IMR-90 (cell line): ENCODE data around the gene ARHGAP32. TPM values are rescaled to one million over a fixed set of nuclear protein-coding genes. Genes with fewer than 3 reads are reported as not detected.
"Not testable (repeated sequence)": the region's sequence is repeated elsewhere in the genome, so short reads cannot be mapped to it uniquely, and the experiment has no call there.

Source experiments
- ATAC-seq: fragments of 200-7000 bp; cut with Tn5 transposase; 2 replicates; pipeline ENCODE4 v1.9.1; 2020; ENCODE audit warnings: low read depth, mild to moderate bottlenecking, moderate library complexity
- BruUV-seq: library from RNA; stranded (reverse); fragments of 400-500 nt; replicated peaks from 2 replicates; lab custom pipeline; 2021; lab: Mats Ljungman, UMichigan
- CTCF ChIA-PET: fragments of 300-600 bp; formaldehyde crosslinking; extraction: SDS; loops from one replicate; lab custom pipeline; 2021; ENCODE audit warnings: antibody characterized with exemption; lab: Yijun Ruan, JAX
- POLR2A ChIA-PET: fragments of 300-600 bp; sonication (Branson Sonifier 250); formaldehyde crosslinking; loops from one replicate; lab custom pipeline; 2022; ENCODE audit warnings: antibody characterized with exemption; ENCODE audit not compliant: unreplicated experiment; lab: Charles Lee
- DNase-seq: peaks from one replicate; pipeline ENCODE4 v3.0.0; 2013
- H2AFZ ChIP-seq: replicated peaks from 2 replicates; pipeline ENCODE3; 2013; ENCODE audit warnings: low read length, mild to moderate bottlenecking; ENCODE audit not compliant: poor library complexity
- H2AK5ac ChIP-seq: 2 replicates; pipeline ENCODE4 v1.6.1; 2013; ENCODE audit warnings: low read depth, low read length, inconsistent platforms
- H2AK9ac ChIP-seq: replicated peaks from 2 replicates; pipeline ENCODE3; 2013; ENCODE audit warnings: mild to moderate bottlenecking, low read depth, low read length, moderate library complexity; ENCODE audit not compliant: poor library complexity
- H2BK120ac ChIP-seq: 2 replicates; pipeline ENCODE4 v1.6.1; 2013; ENCODE audit warnings: low read depth, low read length, inconsistent platforms
- H2BK15ac ChIP-seq: 3 replicates; pipeline ENCODE4 v1.6.1; 2013; ENCODE audit warnings: low read depth, low read length, inconsistent platforms
- H2BK20ac ChIP-seq: 2 replicates; pipeline ENCODE4 v1.6.1; 2013; ENCODE audit warnings: low read depth, mild to moderate bottlenecking, inconsistent platforms, low read length, moderate library complexity
- H2BK5ac ChIP-seq: 2 replicates; pipeline ENCODE4 v1.6.1; 2013; ENCODE audit warnings: mild to moderate bottlenecking, low read depth, low read length, inconsistent platforms; ENCODE audit not compliant: poor library complexity, severe bottlenecking
- H3K14ac ChIP-seq: replicated peaks from 2 replicates; pipeline ENCODE4 v1.6.1; 2013; ENCODE audit warnings: low read depth, low read length, inconsistent platforms
- H3K18ac ChIP-seq: 2 replicates; pipeline ENCODE4 v1.6.1; 2013; ENCODE audit warnings: low read depth, low read length, control low read depth
- H3K23ac ChIP-seq: 2 replicates; pipeline ENCODE4 v1.6.1; 2013; ENCODE audit warnings: low read depth, low read length, inconsistent platforms
- H3K27ac ChIP-seq: 2 replicates; pipeline ENCODE4 v1.5.1; 2013; ENCODE audit warnings: mild to moderate bottlenecking, control low read depth, low read length; ENCODE audit not compliant: insufficient read depth
- H3K27me3 ChIP-seq: 2 replicates; pipeline ENCODE4 v1.6.1; 2013; ENCODE audit warnings: low read length; ENCODE audit not compliant: control insufficient read depth, insufficient read depth
- H3K36me3 ChIP-seq: 2 replicates; pipeline ENCODE4 v1.6.1; 2013; ENCODE audit warnings: low read length, mixed read lengths; ENCODE audit not compliant: control insufficient read depth, insufficient read depth
- H3K4ac ChIP-seq: 2 replicates; pipeline ENCODE4 v1.6.1; 2013; ENCODE audit warnings: low read depth, low read length, inconsistent platforms
- H3K4me1 ChIP-seq: 2 replicates; pipeline ENCODE4 v1.6.1; 2013; ENCODE audit warnings: low read length, mixed read lengths; ENCODE audit not compliant: control insufficient read depth, insufficient read depth
- H3K4me2 ChIP-seq: 2 replicates; pipeline ENCODE4 v1.6.1; 2013; ENCODE audit warnings: low read depth, mild to moderate bottlenecking, control low read depth, low read length, moderate library complexity
- H3K4me3 ChIP-seq: 2 replicates; pipeline ENCODE4 v1.5.1; 2013; ENCODE audit warnings: low read depth, mild to moderate bottlenecking, control low read depth, low read length, moderate library complexity; ENCODE audit not compliant: insufficient read depth
- H3K56ac ChIP-seq: 2 replicates; pipeline ENCODE4 v1.6.1; 2013; ENCODE audit warnings: low read length, inconsistent platforms; ENCODE audit not compliant: insufficient read depth; ENCODE audit errors: extremely low read depth
- H3K79me1 ChIP-seq, 2 experiments: 2 replicates each; pipeline ENCODE4 v1.6.1; 2013; ENCODE audit warnings: low read length in 2 of 2, inconsistent platforms in 1 of 2, low read depth in 1 of 2
- H3K9ac ChIP-seq: 2 replicates; pipeline ENCODE4 v1.6.1; 2013; ENCODE audit warnings: low read depth, low read length, control low read depth
- H3K9me1 ChIP-seq: 2 replicates; pipeline ENCODE4 v1.6.1; 2013; ENCODE audit warnings: low read length, inconsistent platforms; ENCODE audit not compliant: insufficient read depth
- H3K9me3 ChIP-seq: 2 replicates; pipeline ENCODE4 v1.6.1; 2013; ENCODE audit warnings: low read length; ENCODE audit not compliant: control insufficient read depth, insufficient read depth
- H4K20me1 ChIP-seq: 2 replicates; pipeline ENCODE4 v1.6.1; 2013; ENCODE audit warnings: low read length, inconsistent platforms; ENCODE audit not compliant: insufficient read depth
- H4K5ac ChIP-seq: 2 replicates; pipeline ENCODE4 v1.6.1; 2013; ENCODE audit warnings: mild to moderate bottlenecking, low read depth, low read length, control low read depth
- H4K8ac ChIP-seq, 2 experiments: 2 replicates each; pipeline ENCODE4 v1.6.1; 2013; ENCODE audit warnings: low read depth in 2 of 2, low read length in 2 of 2, control low read depth in 1 of 2, inconsistent platforms in 1 of 2
- H4K91ac ChIP-seq: 2 replicates; pipeline ENCODE4 v1.6.1; 2013; ENCODE audit warnings: low read depth, low read length, inconsistent platforms; ENCODE audit not compliant: insufficient read depth
- WGBS, 2 experiments: methylation state at CpG; one replicate each; pipeline versions ENCODE4 v1.1.5 to v1.1.7; 2013; ENCODE audit warnings: missing lambda C conversion rate in 2 of 2; ENCODE audit not compliant: insufficient read length in 1 of 2; ENCODE audit errors: extremely low coverage in 2 of 2; 5-methylcytosine and 5-hydroxymethylcytosine counted together
- dilution Hi-C: fragments of 300-500 bp; cut with HindIII; formaldehyde crosslinking; loops from one replicate; pipeline ENCODE4 v1.14.3; 2018; ENCODE audit warnings: low sequenced_read_pairs; ENCODE audit not compliant: unreplicated experiment
- in situ Hi-C: fragments of 300-500 bp; cut with MboI; formaldehyde crosslinking; loops from 3 replicates; pipeline ENCODE4 v1.14.3; 2019; ENCODE audit warnings: low sequenced_read_pairs, inconsistent platforms, mixed read lengths
- intact Hi-C: fragments of 100-400 bp; cut with micrococcal nuclease; formaldehyde crosslinking; loops from 2 replicates; pipeline ENCODE4 v1.10.0; 2022
- polyA plus RNA-seq, 3 experiments: library from polyadenylated mRNA; depleted of rRNA; stranded (reverse); fragments of >200 nt; gene quantifications; 2 replicates each; pipeline ENCODE4 v1.2.3, GENCODE V29; 2012; ENCODE audit warnings: low replicate concordance in 1 of 3
- total RNA-seq: library from RNA; depleted of rRNA; stranded (reverse); fragments of >200 nt; gene quantifications from 2 replicates; pipeline ENCODE4 v1.2.3, GENCODE V29; 2012

Gene ARHGAP32
- total and polyA plus RNA-seq, 2 of the 4 experiments (the other 2 are of a cell fraction): 4.1 to 8.4 TPM

GRCh38 chr11:129185082-129185481, 7.0 kb downstream of the ARHGAP32 start:
- CTCF ChIA-PET, H2BK15ac ChIP-seq, dilution Hi-C loops, H3K4me1 ChIP-seq, H3K27ac ChIP-seq, DNase-seq, H3K23ac ChIP-seq, H3K9me3 ChIP-seq, H3K27me3 ChIP-seq, H4K5ac ChIP-seq, H2BK120ac ChIP-seq, H3K4me2 ChIP-seq, H3K56ac ChIP-seq, H2BK20ac ChIP-seq, H3K4me3 ChIP-seq, in situ Hi-C loops, H3K14ac ChIP-seq, H3K9ac ChIP-seq, H2AFZ ChIP-seq, intact Hi-C loops, H3K36me3 ChIP-seq, H2AK9ac ChIP-seq, H2BK5ac ChIP-seq, ATAC-seq, H3K79me1 ChIP-seq, H4K91ac ChIP-seq, POLR2A ChIA-PET, BruUV-seq, H3K9me1 ChIP-seq, H4K20me1 ChIP-seq, H4K8ac ChIP-seq, H3K4ac ChIP-seq, H3K18ac ChIP-seq, H2AK5ac ChIP-seq: not testable (repeated sequence)
- no CpG with 5 or more reads among the region's 2 CpGs for WGBS, 2 experiments
